Activated T-helper 2 cell treated with anti-CD3 and anti-CD28 coated beads, Interferon-gamma antibody, Interleukin-2, Interleukin-4, amounts not matched to agents 10 μg/mL and 5 μg/mL and 100 μg/mL, durations not matched to agents 14 hours and 24 hours and 36 hours (primary cell): ENCODE data around the gene SLC35E2B. TPM values are rescaled to one million over a fixed set of nuclear protein-coding genes. Genes with fewer than 3 reads are reported as not detected.
"Not testable (repeated sequence)": the region's sequence is repeated elsewhere in the genome, so short reads cannot be mapped to it uniquely, and the experiment has no call there.

Experiments
- DNase-seq: peaks from one replicate; pipeline ENCODE4 v3.0.0; 2021; ENCODE audit warnings: low spot score
- H3K27ac Mint-ChIP-seq: one replicate; pipeline ENCODE4 v1.8.0; 2021; ENCODE audit warnings: mixed read lengths
- H3K27me3 Mint-ChIP-seq: one replicate; pipeline ENCODE4 v1.8.0; 2021; ENCODE audit warnings: low read depth, mixed read lengths
- H3K36me3 Mint-ChIP-seq: one replicate; pipeline ENCODE4 v1.8.0; 2021; ENCODE audit warnings: low read depth, mixed read lengths
- H3K4me1 Mint-ChIP-seq: one replicate; pipeline ENCODE4 v1.8.0; 2021; ENCODE audit warnings: low read depth, mixed read lengths
- H3K4me3 Mint-ChIP-seq: one replicate; pipeline ENCODE4 v1.8.0; 2021; ENCODE audit warnings: low read depth, mild to moderate bottlenecking, moderate library complexity, mixed read lengths
- H3K9me3 Mint-ChIP-seq: one replicate; pipeline ENCODE4 v1.8.0; 2021; ENCODE audit warnings: mixed read lengths
- intact Hi-C: fragments of 100-400 bp; cut with micrococcal nuclease; formaldehyde crosslinking; loops from one replicate; pipeline ENCODE4 v1.15.1; 2023
- total RNA-seq: library from RNA; stranded (reverse); gene quantifications from 2 replicates; pipeline ENCODE4 v1.2.3, GENCODE V29; 2022

SLC35E2B gene
- total RNA-seq, 1 donor from 2014 or later = 41.9 TPM

DNA sequence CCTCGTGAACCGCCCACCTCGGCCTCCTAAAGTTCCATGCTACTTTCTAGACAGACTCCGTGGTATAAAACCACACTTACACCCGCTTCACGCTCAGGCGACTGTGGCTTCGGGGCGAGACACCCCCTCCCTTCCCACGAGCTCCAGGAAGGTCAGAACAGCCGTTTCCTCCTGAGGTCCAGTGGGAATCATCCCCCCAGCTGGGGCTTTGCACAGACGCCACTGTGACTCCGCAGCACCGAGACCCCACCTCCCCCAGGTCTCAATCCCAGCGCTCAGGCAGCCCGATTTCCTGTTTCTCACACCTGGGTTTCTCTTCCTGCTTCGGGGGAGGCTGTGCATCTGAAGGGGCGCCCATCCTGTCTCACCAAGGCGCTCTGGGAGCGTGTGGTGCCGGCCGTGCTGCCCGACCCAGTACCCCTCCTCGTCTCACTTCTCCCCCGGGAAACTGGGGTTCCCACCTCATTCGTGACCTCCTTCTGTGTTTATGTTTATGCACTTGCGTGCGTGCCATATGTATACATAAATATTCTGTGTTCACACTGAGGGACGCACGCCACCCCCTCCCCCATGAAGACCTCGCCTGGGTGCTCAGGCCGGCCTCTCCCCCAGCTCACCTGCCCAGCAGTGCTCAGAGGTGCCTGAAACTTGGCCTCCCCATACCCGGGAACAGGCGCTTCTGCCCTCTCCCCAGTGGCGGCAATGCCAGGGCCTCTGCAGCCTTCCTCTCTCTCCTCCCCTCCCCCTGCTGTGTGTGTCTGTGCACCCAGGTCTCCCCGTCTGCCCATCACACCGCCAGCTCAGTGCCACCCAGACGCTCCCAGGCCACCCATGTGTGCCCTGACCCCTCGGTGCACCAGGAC, 14.6 kb downstream of the SLC35E2B start:
- peak; percentile 35 for DNase-seq
- Mint-ChIP-seq H3K4me3 (peak overlapping the region; percentile 69), H3K4me1 (peaks cover 20% of the 10 kb centered on the region), H3K27ac (peak overlapping the region; percentile 90), H3K36me3 (peaks cover 7% of the 10 kb centered on the region), H3K27me3 (no peaks in the 10 kb centered on the region), H3K9me3 (no peaks in the 10 kb centered on the region)
- intact Hi-C loops = no loop called here

GRCh38 chr1:1676087-1676486, 16.5 kb downstream of the SLC35E2B start:
- intact Hi-C loops, H3K4me3 Mint-ChIP-seq, H3K27me3 Mint-ChIP-seq, DNase-seq, H3K27ac Mint-ChIP-seq, H3K9me3 Mint-ChIP-seq: not testable (repeated sequence)
- Mint-ChIP-seq H3K4me1 (peaks cover 20% of the 10 kb centered on the region), H3K36me3 (peaks cover 12% of the 10 kb centered on the region)

GRCh38 chr1:1675218-1675617, 17.4 kb downstream of the SLC35E2B start:
- Mint-ChIP-seq H3K4me1 (peaks cover 20% of the 10 kb centered on the region), H3K36me3 (peaks cover 13% of the 10 kb centered on the region)
- H3K27ac Mint-ChIP-seq, H3K27me3 Mint-ChIP-seq, intact Hi-C loops, H3K4me3 Mint-ChIP-seq, DNase-seq, H3K9me3 Mint-ChIP-seq: not testable (repeated sequence)

GRCh38 chr1:1674806-1675205, 17.8 kb downstream of the SLC35E2B start:
- H3K4me1 Mint-ChIP-seq = peaks cover 20% of the 10 kb centered on the region
- peaks cover 15% of the 10 kb centered on the region for H3K36me3 Mint-ChIP-seq
- H3K9me3 Mint-ChIP-seq, intact Hi-C loops, DNase-seq, H3K27ac Mint-ChIP-seq, H3K27me3 Mint-ChIP-seq, H3K4me3 Mint-ChIP-seq: not testable (repeated sequence)

DNA sequence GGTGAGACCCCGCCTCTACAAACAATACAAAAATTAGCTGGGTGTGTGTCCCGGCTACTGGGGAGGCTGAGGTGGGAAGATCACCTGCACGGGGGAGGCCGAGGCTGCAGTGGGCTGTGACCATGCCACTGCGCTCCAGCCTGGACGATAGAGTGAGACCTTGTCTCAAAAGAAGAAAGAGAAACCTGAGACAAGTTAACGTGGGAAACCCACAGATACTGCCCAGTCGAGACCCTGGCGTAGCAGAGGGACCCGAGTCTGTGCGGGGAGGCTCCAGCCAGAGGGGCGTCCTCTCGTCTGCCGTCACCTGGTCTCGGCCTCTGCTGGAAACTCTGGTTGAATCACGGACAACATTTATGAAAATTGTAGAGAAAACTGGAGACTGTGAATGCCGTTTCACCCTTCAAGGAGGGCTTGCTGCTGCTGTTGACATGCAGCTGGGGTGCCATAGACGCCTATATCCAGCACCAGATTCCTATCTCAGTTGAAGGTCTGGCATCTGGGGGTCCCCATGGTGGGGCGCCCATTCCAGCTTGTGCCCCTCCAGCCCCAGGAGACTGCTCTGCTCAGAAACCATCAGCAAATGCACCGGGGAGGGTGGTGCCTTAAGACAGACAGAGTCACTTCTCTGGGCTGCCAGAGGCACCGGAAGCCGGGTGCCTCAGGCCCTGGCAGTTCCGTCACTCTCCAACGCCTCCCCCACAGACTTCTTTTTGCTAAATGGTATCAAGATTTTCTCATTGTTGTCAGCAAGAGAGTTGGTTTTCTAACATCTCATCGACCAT, 20.2 kb downstream of the SLC35E2B start:
- Mint-ChIP-seq H3K4me1 (peaks cover 4% of the 10 kb centered on the region), H3K27me3 (no peaks in the 10 kb centered on the region), H3K36me3 (peaks cover 15% of the 10 kb centered on the region)

DNA sequence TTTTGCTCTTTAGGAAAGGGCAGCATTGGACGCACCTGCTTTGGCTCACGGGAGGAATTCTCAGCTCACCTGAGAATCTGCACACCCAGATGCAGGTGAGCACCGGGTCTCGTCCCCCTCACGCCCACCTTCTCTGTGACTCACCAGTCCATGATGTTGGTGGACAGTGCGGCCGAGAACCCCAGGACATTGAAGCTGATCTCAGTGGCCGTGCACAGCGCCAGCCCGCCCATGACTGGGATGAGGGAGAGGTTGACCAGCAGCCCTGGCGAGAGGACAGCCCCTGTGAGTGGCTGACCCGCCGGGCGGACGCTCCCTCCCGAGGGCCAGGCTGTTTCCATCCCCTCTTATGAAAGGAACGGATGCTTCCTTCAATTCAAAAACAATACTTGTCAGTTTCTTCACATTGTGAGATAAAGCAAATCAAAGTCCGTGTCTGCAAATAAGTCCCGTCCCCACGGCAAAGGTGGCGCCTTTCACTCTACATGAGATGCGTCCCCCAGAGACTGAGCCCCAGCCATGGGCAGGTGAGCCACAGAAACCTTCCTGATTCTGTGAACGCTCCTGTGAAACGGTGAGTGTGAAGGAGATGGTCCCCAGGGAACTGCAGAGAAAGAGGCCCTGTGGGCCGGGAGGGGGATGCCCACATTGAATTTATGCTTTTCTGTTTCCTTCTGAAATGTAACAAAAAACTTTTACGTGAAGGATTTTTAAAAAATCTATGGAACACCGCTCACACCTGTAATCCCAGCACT, 21.1 kb downstream of the SLC35E2B start:
- no peaks in the 10 kb centered on the region for H3K27me3 Mint-ChIP-seq
- no peak for DNase-seq
- H3K27ac Mint-ChIP-seq = no peak overlapping the region
- peaks cover 2% of the 10 kb centered on the region for H3K4me1 Mint-ChIP-seq
- H3K4me3 Mint-ChIP-seq = no peak overlapping the region
- no peaks in the 10 kb centered on the region for H3K9me3 Mint-ChIP-seq
- intact Hi-C loops = no loop called here
- peaks cover 16% of the 10 kb centered on the region for H3K36me3 Mint-ChIP-seq

More for the DNA sequence above, 20.2 kb downstream of the SLC35E2B start:
- DNase-seq = no peak
- Mint-ChIP-seq H3K9me3 (no peaks in the 10 kb centered on the region), H3K27ac (no peak overlapping the region), H3K4me3 (no peak overlapping the region)
- intact Hi-C loops = no loop called here

DNA sequence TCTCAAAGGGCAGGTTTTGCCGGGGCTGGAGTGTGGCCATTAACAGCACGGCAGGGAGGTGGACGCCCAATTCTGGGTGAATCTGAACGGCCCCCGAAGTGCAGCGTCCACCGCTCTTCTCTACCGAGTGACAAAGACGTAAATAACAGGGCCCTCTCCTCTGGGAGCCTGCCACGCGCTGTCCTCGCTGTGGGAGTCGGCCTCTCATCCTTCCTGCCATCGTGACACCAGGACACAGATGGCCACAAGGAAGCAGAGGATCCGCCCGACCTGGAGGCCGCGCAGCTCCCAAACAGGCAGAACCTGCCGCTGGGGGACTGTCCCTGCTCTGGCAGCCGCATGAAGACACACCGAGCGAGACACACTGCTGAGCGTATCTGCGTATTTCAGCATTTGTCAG, 21.7 kb downstream of the SLC35E2B start:
- intact Hi-C loops = no loop called here
- no peaks in the 10 kb centered on the region for H3K9me3 Mint-ChIP-seq

GRCh38 chr1:1669468-1670440, 22.8 kb downstream of the SLC35E2B start:
- H3K27ac Mint-ChIP-seq = no peak overlapping the region
- H3K36me3 Mint-ChIP-seq = peaks cover 16% of the 10 kb centered on the region
- DNase-seq = no peak
- intact Hi-C loops = no loop called here
- peaks cover 2% of the 10 kb centered on the region for H3K4me1 Mint-ChIP-seq
- no peaks in the 10 kb centered on the region for H3K27me3 Mint-ChIP-seq
- H3K4me3 Mint-ChIP-seq = no peak overlapping the region
- no peaks in the 10 kb centered on the region for H3K9me3 Mint-ChIP-seq

More for the DNA sequence above, 21.7 kb downstream of the SLC35E2B start:
- Mint-ChIP-seq H3K4me3 (no peak overlapping the region), H3K36me3 (peaks cover 16% of the 10 kb centered on the region), H3K4me1 (peaks cover 2% of the 10 kb centered on the region), H3K27me3 (no peaks in the 10 kb centered on the region), H3K27ac (no peak overlapping the region)
- DNase-seq = no peak

GRCh38 chr1:1666526-1666925, 26.1 kb downstream of the SLC35E2B start:
- no peak for DNase-seq
- Mint-ChIP-seq H3K9me3 (no peaks in the 10 kb centered on the region), H3K4me1 (peaks cover 2% of the 10 kb centered on the region), H3K36me3 (peaks cover 16% of the 10 kb centered on the region), H3K4me3 (no peak overlapping the region), H3K27ac (no peak overlapping the region), H3K27me3 (no peaks in the 10 kb centered on the region)
- intact Hi-C loops = no loop called here

- Mint-ChIP-seq H3K9me3 (no peaks in the 10 kb centered on the region), H3K27me3 (no peaks in the 10 kb centered on the region), H3K27ac (no peak overlapping the region), H3K36me3 (peaks cover 10% of the 10 kb centered on the region), H3K4me1 (peaks cover 4% of the 10 kb centered on the region), H3K4me3 (no peak overlapping the region)
- intact Hi-C loops = no loop called here
- no peak for DNase-seq
Observed at GRCh38 chr1:1665815-1666251, 26.8 kb downstream of the SLC35E2B start.

- intact Hi-C loops = no loop called here
- DNase-seq = no peak
- Mint-ChIP-seq H3K27ac (no peak overlapping the region), H3K9me3 (no peaks in the 10 kb centered on the region), H3K4me1 (peaks cover 4% of the 10 kb centered on the region), H3K36me3 (peaks cover 10% of the 10 kb centered on the region), H3K27me3 (no peaks in the 10 kb centered on the region), H3K4me3 (no peak overlapping the region)
Observed at GRCh38 chr1:1664941-1665814, 27.4 kb downstream of the SLC35E2B start.
